Measurements from ENCODE around the gene EFHC1. TPM values are rescaled to one million over a fixed set of nuclear protein-coding genes. Genes with fewer than 3 reads are reported as not detected.

The EFHC1 gene
- total and polyA plus RNA-seq, 2 of the 13 experiments (the other 11 are each of a cell fraction or from before 2014, with no cell fraction given): 23.4 to 29.5 TPM

DNA sequence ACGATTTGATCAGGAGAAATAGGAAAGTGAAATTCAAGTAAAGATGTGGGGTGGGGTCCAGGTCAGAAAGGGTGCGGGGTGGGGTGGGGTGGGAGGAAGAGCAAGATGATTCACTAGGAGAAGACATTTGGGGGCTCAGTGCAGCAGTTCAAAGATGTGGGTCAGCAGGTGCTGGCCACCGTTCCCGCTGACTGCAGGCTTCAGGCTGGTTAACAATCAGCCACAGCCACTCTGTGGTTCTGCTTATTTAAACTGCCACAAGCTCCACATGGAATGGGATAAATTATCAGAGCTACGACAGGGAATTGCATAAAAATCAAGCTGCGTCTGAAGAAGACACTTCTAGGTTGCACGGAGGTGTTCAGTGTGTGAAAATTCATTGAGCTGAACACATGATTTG lies 107.3 kb downstream of the EFHC1 start:
- intact Hi-C loops (cut with micrococcal nuclease; ENCODE audit: unreplicated experiment) (no loop called here), in situ Hi-C loops (cut with HindIII; ENCODE audit: extremely low pct_ligation_motif_present, low pct_unique_long_range_greater_than_20kb) (no loop called here)
- FAIRE-seq (no peak), DNase-seq (ENCODE audit: low spot score) (no peak), ATAC-seq (no peak)
- H3K4me1 ChIP-seq (ENCODE audit: insufficient read depth, low read length): peaks cover 16% of the 10 kb centered on the region
- peaks cover 26% of the 10 kb centered on the region for H3K79me2 ChIP-seq (ENCODE audit: insufficient read depth, low read length)
- ChIA-PET POLR2A (no interaction called here), CTCF (ENCODE audit: low intra/inter-chr PET ratio, low total read pairs) (no interaction called here)
- no peak overlapping the region for H2AFZ ChIP-seq (ENCODE audit: low read length)
- no peak overlapping the region for H3K4me3 ChIP-seq (replicated peaks in 1 of 3; ENCODE audit: insufficient read depth in 1 of 3, low read depth in 2 of 3, low read length in 3 of 3)
- H3K36me3 ChIP-seq (replicated peaks in 1 of 2; ENCODE audit: control insufficient read depth in 1 of 2, insufficient read depth in 2 of 2, low read length in 2 of 2): peaks cover 22 to 58% of the 10 kb centered on the region in 2 experiments
- no peaks in the 10 kb centered on the region for H4K20me1 ChIP-seq (ENCODE audit: insufficient read depth, low read length)
- H3K27me3 ChIP-seq (ENCODE audit: control insufficient read depth in 1 of 2, insufficient read depth in 2 of 2, low read length in 2 of 2): no peaks in the 10 kb centered on the region
- H3K27ac ChIP-seq (ENCODE audit: extremely low read length, insufficient read depth, low read length): no peak overlapping the region
- H3K4me2 ChIP-seq (ENCODE audit: low read depth, low read length): no peak overlapping the region
- WGBS (ENCODE audit: low lambda C conversion rate): 86% methylated on average over 7 of the region's 7 CpGs
- no TSS peak for BruUV-seq (replicated peaks)
- no peaks in the 10 kb centered on the region for H3K9me3 ChIP-seq (ENCODE audit: low read length)
- TF ChIP-seq ZBTB7A (CRISPR knock-in tag; IDR thresholded peaks at IDR 0.05): no peak
- TF ChIP-seq, protein P1, sequence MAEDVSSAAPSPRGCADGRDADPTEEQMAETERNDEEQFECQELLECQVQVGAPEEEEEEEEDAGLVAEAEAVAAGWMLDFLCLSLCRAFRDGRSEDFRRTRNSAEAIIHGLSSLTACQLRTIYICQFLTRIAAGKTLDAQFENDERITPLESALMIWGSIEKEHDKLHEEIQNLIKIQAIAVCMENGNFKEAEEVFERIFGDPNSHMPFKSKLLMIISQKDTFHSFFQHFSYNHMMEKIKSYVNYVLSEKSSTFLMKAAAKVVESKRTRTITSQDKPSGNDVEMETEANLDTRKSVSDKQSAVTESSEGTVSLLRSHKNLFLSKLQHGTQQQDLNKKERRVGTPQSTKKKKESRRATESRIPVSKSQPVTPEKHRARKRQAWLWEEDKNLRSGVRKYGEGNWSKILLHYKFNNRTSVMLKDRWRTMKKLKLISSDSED (CRISPR knock-in tag; IDR thresholded peaks at IDR 0.05): no peak
- TF ChIP-seq MEIS1 (CRISPR knock-in tag; IDR thresholded peaks at IDR 0.05; ENCODE audit: borderline replicate concordance): no peak
- no peak for TF ChIP-seq ZBTB7B (CRISPR knock-in tag; IDR thresholded peaks at IDR 0.05)
- TF ChIP-seq, protein P2, sequence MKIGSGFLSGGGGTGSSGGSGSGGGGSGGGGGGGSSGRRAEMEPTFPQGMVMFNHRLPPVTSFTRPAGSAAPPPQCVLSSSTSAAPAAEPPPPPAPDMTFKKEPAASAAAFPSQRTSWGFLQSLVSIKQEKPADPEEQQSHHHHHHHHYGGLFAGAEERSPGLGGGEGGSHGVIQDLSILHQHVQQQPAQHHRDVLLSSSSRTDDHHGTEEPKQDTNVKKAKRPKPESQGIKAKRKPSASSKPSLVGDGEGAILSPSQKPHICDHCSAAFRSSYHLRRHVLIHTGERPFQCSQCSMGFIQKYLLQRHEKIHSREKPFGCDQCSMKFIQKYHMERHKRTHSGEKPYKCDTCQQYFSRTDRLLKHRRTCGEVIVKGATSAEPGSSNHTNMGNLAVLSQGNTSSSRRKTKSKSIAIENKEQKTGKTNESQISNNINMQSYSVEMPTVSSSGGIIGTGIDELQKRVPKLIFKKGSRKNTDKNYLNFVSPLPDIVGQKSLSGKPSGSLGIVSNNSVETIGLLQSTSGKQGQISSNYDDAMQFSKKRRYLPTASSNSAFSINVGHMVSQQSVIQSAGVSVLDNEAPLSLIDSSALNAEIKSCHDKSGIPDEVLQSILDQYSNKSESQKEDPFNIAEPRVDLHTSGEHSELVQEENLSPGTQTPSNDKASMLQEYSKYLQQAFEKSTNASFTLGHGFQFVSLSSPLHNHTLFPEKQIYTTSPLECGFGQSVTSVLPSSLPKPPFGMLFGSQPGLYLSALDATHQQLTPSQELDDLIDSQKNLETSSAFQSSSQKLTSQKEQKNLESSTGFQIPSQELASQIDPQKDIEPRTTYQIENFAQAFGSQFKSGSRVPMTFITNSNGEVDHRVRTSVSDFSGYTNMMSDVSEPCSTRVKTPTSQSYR (CRISPR knock-in tag; IDR thresholded peaks at IDR 0.05; ENCODE audit: borderline replicate concordance): no peak
- TF ChIP-seq ZNF33A (CRISPR knock-in tag; IDR thresholded peaks at IDR 0.05; ENCODE audit: borderline replicate concordance): no peak
- TF ChIP-seq ERF (CRISPR knock-in tag; IDR thresholded peaks at IDR 0.05): no peak
- TF ChIP-seq, protein P3, sequence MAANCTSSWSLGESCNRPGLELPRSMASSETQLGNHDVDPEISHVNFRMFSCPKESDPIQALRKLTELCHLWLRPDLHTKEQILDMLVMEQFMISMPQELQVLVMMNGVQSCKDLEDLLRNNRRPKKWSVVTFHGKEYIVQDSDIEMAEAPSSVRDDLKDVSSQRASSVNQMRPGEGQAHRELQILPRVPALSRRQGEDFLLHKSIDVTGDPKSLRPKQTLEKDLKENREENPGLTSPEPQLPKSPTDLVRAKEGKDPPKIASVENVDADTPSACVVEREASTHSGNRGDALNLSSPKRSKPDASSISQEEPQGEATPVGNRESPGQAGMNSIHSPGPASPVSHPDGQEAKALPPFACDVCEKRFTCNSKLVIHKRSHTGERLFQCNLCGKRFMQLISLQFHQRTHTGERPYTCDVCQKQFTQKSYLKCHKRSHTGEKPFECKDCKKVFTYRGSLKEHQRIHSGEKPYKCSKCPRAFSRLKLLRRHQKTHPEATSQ (CRISPR knock-in tag; IDR thresholded peaks at IDR 0.05; ENCODE audit: borderline replicate concordance): no peak
- no peak for TF ChIP-seq HNRNPH1 (optimal IDR thresholded peaks at IDR 0.05; ENCODE audit: low read depth, low read length)
- TF ChIP-seq, protein P4, sequence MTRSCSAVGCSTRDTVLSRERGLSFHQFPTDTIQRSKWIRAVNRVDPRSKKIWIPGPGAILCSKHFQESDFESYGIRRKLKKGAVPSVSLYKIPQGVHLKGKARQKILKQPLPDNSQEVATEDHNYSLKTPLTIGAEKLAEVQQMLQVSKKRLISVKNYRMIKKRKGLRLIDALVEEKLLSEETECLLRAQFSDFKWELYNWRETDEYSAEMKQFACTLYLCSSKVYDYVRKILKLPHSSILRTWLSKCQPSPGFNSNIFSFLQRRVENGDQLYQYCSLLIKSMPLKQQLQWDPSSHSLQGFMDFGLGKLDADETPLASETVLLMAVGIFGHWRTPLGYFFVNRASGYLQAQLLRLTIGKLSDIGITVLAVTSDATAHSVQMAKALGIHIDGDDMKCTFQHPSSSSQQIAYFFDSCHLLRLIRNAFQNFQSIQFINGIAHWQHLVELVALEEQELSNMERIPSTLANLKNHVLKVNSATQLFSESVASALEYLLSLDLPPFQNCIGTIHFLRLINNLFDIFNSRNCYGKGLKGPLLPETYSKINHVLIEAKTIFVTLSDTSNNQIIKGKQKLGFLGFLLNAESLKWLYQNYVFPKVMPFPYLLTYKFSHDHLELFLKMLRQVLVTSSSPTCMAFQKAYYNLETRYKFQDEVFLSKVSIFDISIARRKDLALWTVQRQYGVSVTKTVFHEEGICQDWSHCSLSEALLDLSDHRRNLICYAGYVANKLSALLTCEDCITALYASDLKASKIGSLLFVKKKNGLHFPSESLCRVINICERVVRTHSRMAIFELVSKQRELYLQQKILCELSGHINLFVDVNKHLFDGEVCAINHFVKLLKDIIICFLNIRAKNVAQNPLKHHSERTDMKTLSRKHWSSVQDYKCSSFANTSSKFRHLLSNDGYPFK (CRISPR knock-in tag; IDR thresholded peaks at IDR 0.05; ENCODE audit: borderline replicate concordance): no peak
- H3K9ac ChIP-seq (ENCODE audit: insufficient read depth, low read depth, low read length): no peak overlapping the region
